H1 (cell line): ENCODE measurements around the gene TANC1. TPM values are rescaled to one million over a fixed set of nuclear protein-coding genes. Genes with fewer than 3 reads are reported as not detected.

Source experiments
- CTCF ChIA-PET: fragments of 300-600 bp; sonication (Branson Sonifier 250); formaldehyde crosslinking; loops from one replicate; lab custom pipeline; 2021; ENCODE audit not compliant: partially characterized antibody; lab: Charles Lee
- POLR2A ChIA-PET: fragments of 300-600 bp; sonication (Branson Sonifier 250); formaldehyde crosslinking; loops from one replicate; lab custom pipeline; 2021; ENCODE audit warnings: inconsistent platforms; ENCODE audit not compliant: partially characterized antibody; lab: Charles Lee
- DNase-seq, 2 experiments: peaks; one replicate each; pipeline versions ENCODE4 v3.0.0 to v3.0.0-alpha.2; 2010 to 2022; ENCODE audit warnings: low spot score in 2 of 2, low read depth in 1 of 2, mixed read lengths in 1 of 2
- FAIRE-seq: peaks from 2 replicates; lab custom pipeline; 2011; peaks lifted over from hg19 to GRCh38; lab: Jason Lieb, UNC
- H2AFZ ChIP-seq: 2 replicates; pipeline ENCODE4 v1.8.1; 2012; ENCODE audit warnings: low read length, inconsistent platforms
- H2AK5ac ChIP-seq: 2 replicates; pipeline ENCODE4 v1.6.1; 2013; ENCODE audit warnings: low read depth, low read length
- H2BK120ac ChIP-seq: replicated peaks from 2 replicates; pipeline ENCODE3; 2013; ENCODE audit warnings: low read depth, low read length, inconsistent platforms
- H2BK12ac ChIP-seq: 2 replicates; pipeline ENCODE4 v1.6.1; 2013; ENCODE audit warnings: low read depth, low read length
- H2BK15ac ChIP-seq: 2 replicates; pipeline ENCODE4 v1.6.1; 2013; ENCODE audit warnings: low read length
- H2BK20ac ChIP-seq: 2 replicates; pipeline ENCODE4 v1.6.1; 2013; ENCODE audit warnings: low read length
- H2BK5ac ChIP-seq: 2 replicates; pipeline ENCODE4 v1.6.1; 2013; ENCODE audit warnings: low read depth, low read length
- H3K14ac ChIP-seq: 2 replicates; pipeline ENCODE4 v1.6.1; 2013; ENCODE audit warnings: inconsistent platforms; ENCODE audit not compliant: insufficient read length
- H3K18ac ChIP-seq: 2 replicates; pipeline ENCODE4 v1.6.1; 2013; ENCODE audit warnings: low read length; ENCODE audit errors: extremely low read depth
- H3K23ac ChIP-seq: 2 replicates; pipeline ENCODE4 v1.6.1; 2013; ENCODE audit warnings: inconsistent platforms; ENCODE audit not compliant: insufficient read length
- H3K23me2 ChIP-seq: 2 replicates; pipeline ENCODE4 v1.6.1; 2013; ENCODE audit warnings: low read depth, low read length
- H3K27ac ChIP-seq: 2 replicates; pipeline ENCODE4 v1.6.1; 2011; ENCODE audit warnings: low read depth, low read length, inconsistent platforms
- H3K27me3 ChIP-seq, 4 experiments: replicated peaks in 1 of 4; 1 replicate in 1 of 4; 2 replicates in 3 of 4; pipeline versions ENCODE4 v1.6.1 to v1.8.1; 2011 to 2013; ENCODE audit warnings: low read length in 3 of 4, mild to moderate bottlenecking in 3 of 4, inconsistent platforms in 2 of 4, mixed read lengths in 2 of 4, moderate library complexity in 1 of 4; ENCODE audit not compliant: control insufficient read depth in 3 of 4, insufficient read depth in 3 of 4; ENCODE audit errors: extremely low read depth in 1 of 4
- H3K36me3 ChIP-seq, 4 experiments: 2 replicates each; pipeline versions ENCODE4 v1.6.1 to v1.8.1; 2011 to 2013; ENCODE audit warnings: mild to moderate bottlenecking in 4 of 4, low read length in 3 of 4, moderate library complexity in 2 of 4, control low read depth in 1 of 4, inconsistent platforms in 1 of 4; ENCODE audit not compliant: insufficient read depth in 4 of 4, control insufficient read depth in 2 of 4
- H3K4ac ChIP-seq: replicated peaks from 2 replicates; pipeline ENCODE3; 2013; ENCODE audit warnings: low read length, low read depth, mixed read lengths, inconsistent platforms; ENCODE audit not compliant: insufficient read length
- H3K4me1 ChIP-seq, 4 experiments: replicated peaks in 1 of 4; 1 replicate in 1 of 4; 2 replicates in 3 of 4; pipeline versions ENCODE4 v1.6.1 to v1.8.1; 2011 to 2013; ENCODE audit warnings: low read length in 3 of 4, inconsistent platforms in 2 of 4, mixed read lengths in 1 of 4; ENCODE audit not compliant: insufficient read depth in 4 of 4, control insufficient read depth in 3 of 4
- H3K4me2 ChIP-seq, 2 experiments: 2 replicates each; pipeline versions ENCODE4 v1.6.1 to v1.8.1; 2011 to 2013; ENCODE audit warnings: low read depth in 2 of 2, low read length in 2 of 2, control low read depth in 1 of 2, inconsistent platforms in 1 of 2, mild to moderate bottlenecking in 1 of 2; ENCODE audit not compliant: insufficient read depth in 1 of 2
- H3K4me3 ChIP-seq, 4 experiments: fragments of 200-600, 300-600 bp in 1 of 4; sonication (generic), shearing (Covaris generic), sonication (Bioruptor Twin) in 1 of 4; 2 replicates each; pipeline versions ENCODE4 v1.5.1 to v1.8.1; 2011 to 2016; ENCODE audit warnings: low read length in 4 of 4, low read depth in 3 of 4, control low read depth in 2 of 4, inconsistent platforms in 2 of 4, mild to moderate bottlenecking in 2 of 4, mixed read lengths in 1 of 4, moderate library complexity in 1 of 4; ENCODE audit not compliant: insufficient read depth in 2 of 4; ENCODE audit errors: extremely low read depth in 1 of 4
- H3K56ac ChIP-seq: replicated peaks from 2 replicates; pipeline ENCODE3; 2013; ENCODE audit warnings: low read depth, mild to moderate bottlenecking, mixed read lengths, low read length, inconsistent platforms; ENCODE audit not compliant: insufficient read length
- H3K79me1 ChIP-seq: 2 replicates; pipeline ENCODE4 v1.6.1; 2013; ENCODE audit warnings: low read depth, low read length, control low read depth
- H3K79me2 ChIP-seq, 2 experiments: 2 replicates each; pipeline versions ENCODE4 v1.6.1 to v1.8.1; 2012 to 2013; ENCODE audit warnings: low read length in 2 of 2, mild to moderate bottlenecking in 2 of 2, inconsistent platforms in 1 of 2; ENCODE audit not compliant: insufficient read depth in 2 of 2, control insufficient read depth in 1 of 2
- H3K9ac ChIP-seq, 4 experiments: replicated peaks in 1 of 4; 1 replicate in 1 of 4; 2 replicates in 3 of 4; pipeline versions ENCODE4 v1.6.1 to v1.8.1; 2011 to 2013; ENCODE audit warnings: low read depth in 3 of 4, low read length in 3 of 4, control low read depth in 2 of 4, mild to moderate bottlenecking in 2 of 4, moderate library complexity in 2 of 4, inconsistent platforms in 1 of 4; ENCODE audit errors: extremely low read depth in 1 of 4
- H3K9me3 ChIP-seq, 2 experiments: 2 replicates each; pipeline versions ENCODE4 v1.6.1 to v1.8.1; 2012 to 2013; ENCODE audit warnings: mild to moderate bottlenecking in 2 of 2, moderate library complexity in 2 of 2, control low read depth in 1 of 2, inconsistent platforms in 1 of 2, low read depth in 1 of 2, low read length in 1 of 2, mixed read lengths in 1 of 2; ENCODE audit not compliant: insufficient read depth in 2 of 2
- H4K20me1 ChIP-seq, 2 experiments: replicated peaks in 1 of 2; 2 replicates each; pipeline versions ENCODE3 to v1.8.1; 2011 to 2013; ENCODE audit warnings: inconsistent platforms in 2 of 2, low read length in 2 of 2, mild to moderate bottlenecking in 1 of 2; ENCODE audit not compliant: insufficient read depth in 2 of 2, control insufficient read depth in 1 of 2
- H4K5ac ChIP-seq: 2 replicates; pipeline ENCODE4 v1.6.1; 2013; ENCODE audit warnings: low read length, low read depth, mixed read lengths, inconsistent platforms; ENCODE audit not compliant: insufficient read length
- H4K8ac ChIP-seq: 2 replicates; pipeline ENCODE4 v1.8.0; 2013; ENCODE audit warnings: mild to moderate bottlenecking, moderate library complexity, low read length, inconsistent platforms; ENCODE audit not compliant: insufficient read depth; ENCODE audit errors: extremely low read depth
- H4K91ac ChIP-seq: replicated peaks from 2 replicates; pipeline ENCODE3; 2013; ENCODE audit warnings: low read length, mixed read lengths, inconsistent platforms; ENCODE audit not compliant: insufficient read length
- CBX8 ChIP-seq: fragments of 300-800, 300-1000 bp; sonication (generic); IDR thresholded peaks from 2 replicates; pipeline ENCODE4 v1.7.1; 2016; ENCODE audit warnings: low read depth, low read length, borderline replicate concordance
- EP300 ChIP-seq, 2 experiments: IDR thresholded peaks; 1 replicate in 1 of 2; 2 replicates in 1 of 2; pipeline ENCODE4 v1.6.1; 2011 to 2012; ENCODE audit warnings: low read depth in 2 of 2, low read length in 2 of 2, mild to moderate bottlenecking in 2 of 2, borderline replicate concordance in 1 of 2, inconsistent platforms in 1 of 2, moderate library complexity in 1 of 2
- MAFK ChIP-seq: IDR thresholded peaks from 2 replicates; pipeline ENCODE4 v1.6.1; 2012; ENCODE audit warnings: low read depth, mild to moderate bottlenecking, improper control_type of control experiment, low read length
- POLR2A ChIP-seq, 2 experiments: IDR thresholded peaks; 1 replicate in 1 of 2; 2 replicates in 1 of 2; pipeline ENCODE4 v1.6.1; 2011; ENCODE audit warnings: low read depth in 2 of 2, low read length in 2 of 2, mild to moderate bottlenecking in 2 of 2; ENCODE audit errors: control extremely low read depth in 1 of 2
- POU5F1 ChIP-seq: IDR thresholded peaks from 2 replicates; pipeline ENCODE4 v1.6.1; 2011; ENCODE audit warnings: low read depth, mild to moderate bottlenecking, low read length, moderate library complexity
- SIX5 ChIP-seq: IDR thresholded peaks from 2 replicates; pipeline ENCODE4 v1.6.1; 2011; ENCODE audit warnings: mild to moderate bottlenecking, low read depth, low read length
- SUZ12 ChIP-seq: fragments of 200-600 bp; sonication (generic); IDR thresholded peaks from 2 replicates; pipeline ENCODE4 v1.6.1; 2012; ENCODE audit warnings: mild to moderate bottlenecking, inconsistent platforms, low read length, moderate library complexity, mixed read lengths
- WGBS, 2 experiments: shearing (Covaris generic) in 1 of 2; methylation state at CpG; one replicate each; pipeline versions ENCODE4 v1.1.6 to v1.1.7; 2013 to 2015; ENCODE audit warnings: low lambda C conversion rate in 2 of 2, mixed read lengths in 2 of 2, inconsistent platforms in 1 of 2, low coverage in 1 of 2, missing lambda C conversion rate in 1 of 2; ENCODE audit not compliant: insufficient replicate concordance in 2 of 2, insufficient coverage in 1 of 2, insufficient read length in 1 of 2; ENCODE audit errors: extremely low coverage in 1 of 2, missing lambda C conversion rate in 1 of 2; 5-methylcytosine and 5-hydroxymethylcytosine counted together
- polyA plus RNA-seq, 7 experiments: library from polyadenylated mRNA; depleted of rRNA in 3 of 7; stranded (reverse) in 5 of 7; unstranded in 2 of 7; fragments of >200 nt in 5 of 7; fragments of 200-250 nt in 2 of 7; gene quantifications; 1 replicate in 5 of 7; 2 replicates in 1 of 7; 4 replicates in 1 of 7; pipeline versions ENCODE4 v1.2.1 to v1.2.3, GENCODE V29; 2011 to 2013; ENCODE audit warnings: missing spikeins in 2 of 7, mixed read lengths in 2 of 7
- total RNA-seq: library from RNA; stranded (reverse); fragmentation: NEBNext Ultra II Directional; extraction: Animal tissue kit (Norgen Biotek cat#: 25700); gene quantifications from 2 replicates; pipeline ENCODE4 v1.2.1, GENCODE V29; 2021
- TF ChIP-seq, protein P1 (sequence below): IDR thresholded peaks from 2 replicates; pipeline ENCODE4 v1.6.1; 2011; ENCODE audit warnings: low read depth, mild to moderate bottlenecking, low read length; ENCODE audit not compliant: insufficient read depth
- TF ChIP-seq, protein P2 (sequence below): IDR thresholded peaks from 2 replicates; pipeline ENCODE4 v1.6.1; 2011; ENCODE audit warnings: low read length, improper control_type of control experiment
- TF ChIP-seq, protein P3 (sequence below), 3 experiments: IDR thresholded peaks; 1 replicate in 2 of 3; 2 replicates in 1 of 3; pipeline versions ENCODE4 v1.5.1 to v1.6.1; 2011; ENCODE audit warnings: low read length in 3 of 3, mild to moderate bottlenecking in 3 of 3, inconsistent platforms in 2 of 3, low read depth in 1 of 3, moderate library complexity in 1 of 3; ENCODE audit not compliant: insufficient read depth in 1 of 3; ENCODE audit errors: control extremely low read depth in 1 of 3

Gene TANC1
- total and polyA plus RNA-seq, 2 of the 8 experiments (the other 6 are each of a cell fraction or from before 2014, with no cell fraction given), result 4.1 to 7.6 TPM

DNA sequence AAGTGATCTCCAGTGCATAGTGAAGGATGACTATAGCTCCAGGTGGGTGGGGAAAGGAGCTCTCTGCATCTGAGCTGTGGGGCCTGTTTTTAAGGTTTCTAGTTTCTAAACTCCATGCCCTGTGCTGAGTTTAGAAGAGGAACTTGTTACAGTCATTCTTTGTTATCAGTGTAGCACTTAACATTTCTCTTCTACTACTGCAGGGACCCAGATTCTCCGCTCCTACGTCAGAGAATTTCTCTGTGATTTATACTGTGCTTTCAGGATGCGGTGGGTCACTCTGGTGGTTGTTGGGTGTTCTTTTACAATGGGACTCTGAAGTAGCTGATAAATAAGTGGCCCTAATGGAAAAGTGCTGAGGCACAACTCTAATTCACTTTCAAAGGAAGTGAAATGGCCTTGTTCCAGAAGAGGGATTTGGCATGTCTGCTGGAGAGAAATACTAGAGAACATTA lies 196.0 kb downstream of the TANC1 start:
- no peaks in the 10 kb centered on the region for H3K36me3 ChIP-seq
- H3K4ac ChIP-seq, result no peak overlapping the region
- H2AFZ ChIP-seq, result no peak overlapping the region
- no peak overlapping the region for H3K4me3 ChIP-seq
- no peaks in the 10 kb centered on the region for H3K79me2 ChIP-seq
- peaks cover 0 to 2% (median 0%) of the 10 kb centered on the region in 4 experiments; a peak in 1 of 7 replicates for H3K4me1 ChIP-seq
- 95% methylated on average over 3 of the region's 3 CpGs; no CpG with 5 or more reads in 1 of the 2 experiments for WGBS, 2 experiments
- no peak overlapping the region for H2BK15ac ChIP-seq
- H3K23ac ChIP-seq, result no peak overlapping the region
- H3K9me3 ChIP-seq, result no peaks in the 10 kb centered on the region
- H3K27me3 ChIP-seq, result no peaks in the 10 kb centered on the region
- H3K18ac ChIP-seq, result no peak overlapping the region
- FAIRE-seq (no peak), DNase-seq (no peak)
- no peak overlapping the region for H3K56ac ChIP-seq
- H3K9ac ChIP-seq, result no peak overlapping the region
- H2BK120ac ChIP-seq, result no peak overlapping the region
- H3K23me2 ChIP-seq, result no peaks in the 10 kb centered on the region
- POLR2A ChIA-PET, result no interaction called here
- H2BK5ac ChIP-seq, result no peak overlapping the region
- no peak overlapping the region for H3K4me2 ChIP-seq
- no peak overlapping the region for H3K14ac ChIP-seq
- H3K27ac ChIP-seq, result no peak overlapping the region
- CTCF ChIA-PET, result interaction anchor here (1.2 to 3.5 kb wide), 7 partner anchors 12 to 45 kb away, joined by 3 to 10 read pairs (median 4); no protein-coding TSS in a partner anchor
- H4K5ac ChIP-seq, result no peak overlapping the region
- no peak overlapping the region for H2AK5ac ChIP-seq
- H2BK12ac ChIP-seq, result no peak overlapping the region
- H2BK20ac ChIP-seq, result no peak overlapping the region
- no peak overlapping the region for H4K91ac ChIP-seq
- H4K8ac ChIP-seq, result no peak overlapping the region
- H4K20me1 ChIP-seq, result no peaks in the 10 kb centered on the region
- H3K79me1 ChIP-seq, result no peaks in the 10 kb centered on the region
- no peak for TF ChIP-seq SUZ12
- no peak for TF ChIP-seq MAFK
- TF ChIP-seq POLR2A (IDR thresholded peaks at IDR 0.05; ENCODE audit: control extremely low read depth in 1 of 2, low read depth in 2 of 2, low read length in 2 of 2), result no peak
- no peak for TF ChIP-seq SIX5
- TF ChIP-seq, protein P1, sequence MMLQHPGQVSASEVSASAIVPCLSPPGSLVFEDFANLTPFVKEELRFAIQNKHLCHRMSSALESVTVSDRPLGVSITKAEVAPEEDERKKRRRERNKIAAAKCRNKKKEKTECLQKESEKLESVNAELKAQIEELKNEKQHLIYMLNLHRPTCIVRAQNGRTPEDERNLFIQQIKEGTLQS, result no peak
- TF ChIP-seq EP300 (IDR thresholded peaks at IDR 0.05; ENCODE audit: borderline replicate concordance in 1 of 2, low read depth in 2 of 2, low read length in 2 of 2), result no peak
- TF ChIP-seq POU5F1, result no peak
- no peak for TF ChIP-seq CBX8
- TF ChIP-seq, protein P2, sequence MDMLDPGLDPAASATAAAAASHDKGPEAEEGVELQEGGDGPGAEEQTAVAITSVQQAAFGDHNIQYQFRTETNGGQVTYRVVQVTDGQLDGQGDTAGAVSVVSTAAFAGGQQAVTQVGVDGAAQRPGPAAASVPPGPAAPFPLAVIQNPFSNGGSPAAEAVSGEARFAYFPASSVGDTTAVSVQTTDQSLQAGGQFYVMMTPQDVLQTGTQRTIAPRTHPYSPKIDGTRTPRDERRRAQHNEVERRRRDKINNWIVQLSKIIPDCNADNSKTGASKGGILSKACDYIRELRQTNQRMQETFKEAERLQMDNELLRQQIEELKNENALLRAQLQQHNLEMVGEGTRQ, result no peak
- TF ChIP-seq, protein P3, sequence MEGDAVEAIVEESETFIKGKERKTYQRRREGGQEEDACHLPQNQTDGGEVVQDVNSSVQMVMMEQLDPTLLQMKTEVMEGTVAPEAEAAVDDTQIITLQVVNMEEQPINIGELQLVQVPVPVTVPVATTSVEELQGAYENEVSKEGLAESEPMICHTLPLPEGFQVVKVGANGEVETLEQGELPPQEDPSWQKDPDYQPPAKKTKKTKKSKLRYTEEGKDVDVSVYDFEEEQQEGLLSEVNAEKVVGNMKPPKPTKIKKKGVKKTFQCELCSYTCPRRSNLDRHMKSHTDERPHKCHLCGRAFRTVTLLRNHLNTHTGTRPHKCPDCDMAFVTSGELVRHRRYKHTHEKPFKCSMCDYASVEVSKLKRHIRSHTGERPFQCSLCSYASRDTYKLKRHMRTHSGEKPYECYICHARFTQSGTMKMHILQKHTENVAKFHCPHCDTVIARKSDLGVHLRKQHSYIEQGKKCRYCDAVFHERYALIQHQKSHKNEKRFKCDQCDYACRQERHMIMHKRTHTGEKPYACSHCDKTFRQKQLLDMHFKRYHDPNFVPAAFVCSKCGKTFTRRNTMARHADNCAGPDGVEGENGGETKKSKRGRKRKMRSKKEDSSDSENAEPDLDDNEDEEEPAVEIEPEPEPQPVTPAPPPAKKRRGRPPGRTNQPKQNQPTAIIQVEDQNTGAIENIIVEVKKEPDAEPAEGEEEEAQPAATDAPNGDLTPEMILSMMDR (IDR thresholded peaks at IDR 0.05; ENCODE audit: control extremely low read depth in 1 of 3, insufficient read depth in 1 of 3, low read depth in 1 of 3, low read length in 3 of 3), result no peak
